HUES48 (cell line): ENCODE measurements around the gene FAAP20.

Experiments
- H3K27ac ChIP-seq: one replicate; pipeline ENCODE4 v1.7.0; 2013; ENCODE audit warnings: low read depth, low read length, inconsistent platforms
- H3K27me3 ChIP-seq: 2 replicates; pipeline ENCODE4 v1.6.1; 2013; ENCODE audit warnings: mild to moderate bottlenecking, low read length; ENCODE audit not compliant: control insufficient read depth, insufficient read depth
- H3K36me3 ChIP-seq: 2 replicates; pipeline ENCODE4 v1.6.1; 2013; ENCODE audit warnings: low read length; ENCODE audit not compliant: control insufficient read depth, insufficient read depth
- H3K4me1 ChIP-seq: 2 replicates; pipeline ENCODE4 v1.6.1; 2013; ENCODE audit warnings: mild to moderate bottlenecking, low read length; ENCODE audit not compliant: control insufficient read depth, insufficient read depth
- H3K4me3 ChIP-seq: 2 replicates; pipeline ENCODE4 v1.5.1; 2013; ENCODE audit warnings: mild to moderate bottlenecking, low read depth, low read length
- H3K9ac ChIP-seq: 2 replicates; pipeline ENCODE4 v1.6.1; 2013; ENCODE audit warnings: mild to moderate bottlenecking, low read depth, low read length, moderate library complexity
- H3K9me3 ChIP-seq: 2 replicates; pipeline ENCODE4 v1.6.1; 2013; ENCODE audit warnings: low read length; ENCODE audit not compliant: control insufficient read depth, insufficient read depth

FAAP20 gene

DNA sequence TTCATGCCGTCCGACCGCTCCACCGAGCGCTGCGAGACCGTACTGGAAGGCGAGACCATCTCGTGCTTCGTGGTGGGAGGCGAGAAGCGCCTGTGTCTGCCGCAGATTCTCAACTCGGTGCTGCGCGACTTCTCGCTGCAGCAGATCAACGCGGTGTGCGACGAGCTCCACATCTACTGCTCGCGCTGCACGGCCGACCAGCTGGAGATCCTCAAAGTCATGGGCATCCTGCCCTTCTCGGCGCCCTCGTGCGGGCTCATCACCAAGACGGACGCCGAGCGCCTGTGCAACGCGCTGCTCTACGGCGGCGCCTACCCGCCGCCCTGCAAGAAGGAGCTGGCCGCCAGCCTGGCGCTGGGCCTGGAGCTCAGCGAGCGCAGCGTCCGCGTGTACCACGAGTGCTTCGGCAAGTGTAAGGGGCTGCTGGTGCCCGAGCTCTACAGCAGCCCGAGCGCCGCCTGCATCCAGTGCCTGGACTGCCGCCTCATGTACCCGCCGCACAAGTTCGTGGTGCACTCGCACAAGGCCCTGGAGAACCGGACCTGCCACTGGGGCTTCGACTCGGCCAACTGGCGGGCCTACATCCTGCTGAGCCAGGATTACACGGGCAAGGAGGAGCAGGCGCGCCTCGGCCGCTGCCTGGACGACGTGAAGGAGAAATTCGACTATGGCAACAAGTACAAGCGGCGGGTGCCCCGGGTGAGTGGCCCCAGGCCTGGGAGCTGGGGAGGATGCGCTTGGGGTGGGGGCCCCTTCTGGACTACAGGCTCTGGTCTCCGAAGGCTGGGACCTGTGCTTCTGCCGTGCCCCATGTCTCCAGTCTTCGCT lies 34.7 kb upstream of the FAAP20 start:
- Histone ChIP-seq H3K36me3 (peaks cover 5% of the 10 kb centered on the region; the same call in 1 of the 2 replicates), H3K9ac (peak overlapping the region; percentile 55), H3K9me3 (no peaks in the 10 kb centered on the region), H3K4me1 (peaks cover 25% of the 10 kb centered on the region), H3K27ac (no peak overlapping the region), H3K4me3 (peak overlapping the region; percentile 81), H3K27me3 (no peaks in the 10 kb centered on the region)

DNA sequence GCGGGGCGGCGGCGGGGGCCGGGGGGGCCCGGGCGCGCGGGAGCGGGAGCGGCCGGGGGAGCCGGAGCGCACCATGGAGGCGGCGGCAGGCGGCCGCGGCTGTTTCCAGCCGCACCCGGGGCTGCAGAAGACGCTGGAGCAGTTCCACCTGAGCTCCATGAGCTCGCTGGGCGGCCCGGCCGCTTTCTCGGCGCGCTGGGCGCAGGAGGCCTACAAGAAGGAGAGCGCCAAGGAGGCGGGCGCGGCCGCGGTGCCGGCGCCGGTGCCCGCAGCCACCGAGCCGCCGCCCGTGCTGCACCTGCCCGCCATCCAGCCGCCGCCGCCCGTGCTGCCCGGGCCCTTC lies 34.1 kb upstream of the FAAP20 start:
- H3K27me3 ChIP-seq = no peaks in the 10 kb centered on the region
- H3K9ac ChIP-seq = peak overlapping the region; percentile 55; the same call in 1 of the 2 replicates
- H3K4me1 ChIP-seq = peaks cover 20% of the 10 kb centered on the region; the same call in 1 of the 2 replicates
- H3K36me3 ChIP-seq = peaks cover 5% of the 10 kb centered on the region; the same call in 1 of the 2 replicates
- no peaks in the 10 kb centered on the region for H3K9me3 ChIP-seq
- H3K27ac ChIP-seq = no peak overlapping the region
- H3K4me3 ChIP-seq = peak overlapping the region; percentile 81

DNA sequence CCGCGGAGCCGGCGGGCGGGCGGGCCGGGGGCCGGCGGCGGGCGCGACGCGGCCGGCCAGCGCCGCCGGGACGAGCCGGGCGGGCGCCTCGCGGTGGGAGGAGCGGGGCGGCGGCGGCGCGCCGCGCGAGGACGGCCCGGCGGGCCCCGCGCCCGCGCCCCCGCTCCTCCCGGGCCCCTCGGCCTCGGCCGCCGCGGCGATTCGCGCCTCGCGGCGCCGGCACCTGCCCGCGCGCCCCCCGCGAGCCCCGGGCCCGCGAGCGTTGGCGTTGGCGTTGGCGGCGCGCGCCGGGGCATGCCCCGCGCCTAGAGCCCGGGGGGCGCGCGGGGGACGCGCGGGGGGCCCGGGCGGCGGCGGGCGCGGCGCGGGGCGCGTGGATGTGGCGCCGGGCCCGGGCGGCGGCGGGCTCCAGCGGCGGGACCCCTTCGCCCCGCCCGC lies 33.6 kb upstream of the FAAP20 start, which contains the start of gene SKI:
SKI (plus strand) TSS at position 163 of the 438 bp plus-strand sequence. CDS start 448 bp downstream, outside the sequence.
- H3K27me3 ChIP-seq = no peaks in the 10 kb centered on the region
- peak within 1 kb of the TSS; percentile 73 for H3K9ac ChIP-seq
- peaks cover 17% of the 10 kb centered on the region; the same call in 1 of the 2 replicates for H3K4me1 ChIP-seq
- peak within 1 kb of the TSS; percentile 82 for H3K4me3 ChIP-seq
- H3K9me3 ChIP-seq = no peaks in the 10 kb centered on the region
- peak within 1 kb of the TSS; percentile 96 for H3K27ac ChIP-seq
- peaks cover 5% of the 10 kb centered on the region; the same call in 1 of the 2 replicates for H3K36me3 ChIP-seq

DNA sequence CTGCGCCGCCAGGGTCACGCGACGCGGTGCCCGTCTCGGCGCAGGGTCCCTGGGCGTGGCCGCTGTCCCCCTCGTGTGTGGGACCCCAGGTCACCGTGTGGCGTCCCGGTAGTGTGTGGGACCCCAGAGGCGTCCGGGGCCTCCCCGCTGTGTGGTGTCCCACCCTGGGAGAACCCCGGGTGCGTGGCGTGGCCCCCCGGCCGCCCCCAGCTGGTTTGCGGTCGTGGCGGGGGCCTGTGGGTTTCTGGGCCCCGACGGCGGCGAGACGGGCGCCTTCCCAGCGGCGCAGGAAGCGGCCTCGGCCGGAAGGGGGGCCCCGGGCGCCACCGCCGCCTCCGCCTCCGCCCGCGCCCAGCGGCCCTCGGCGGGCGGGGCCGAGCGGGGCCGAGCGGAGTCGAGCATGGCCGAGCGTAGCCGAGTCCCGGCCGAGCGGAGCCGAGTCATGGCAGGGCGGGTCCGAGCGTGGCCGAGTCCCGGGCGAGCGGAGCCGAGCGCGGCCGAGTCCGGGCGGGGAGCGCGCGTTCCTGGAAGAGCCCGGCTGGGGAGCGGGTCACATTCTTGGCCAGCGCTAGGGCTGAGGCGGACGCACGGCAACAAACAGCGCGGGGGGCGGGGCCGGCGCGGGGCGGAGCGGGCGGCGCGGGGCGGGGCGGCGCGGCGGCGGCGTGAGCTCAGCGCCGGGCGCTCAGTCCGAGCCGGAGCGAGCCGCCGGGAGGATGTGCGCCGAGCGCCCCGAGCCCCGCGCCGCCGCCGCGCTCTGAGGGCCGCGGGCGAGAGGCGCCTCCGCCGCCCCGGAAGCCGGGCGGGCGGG lies 33.0 kb upstream of the FAAP20 start:
- Histone ChIP-seq H3K9me3 (no peaks in the 10 kb centered on the region), H3K27ac (peak overlapping the region; percentile 96), H3K27me3 (no peaks in the 10 kb centered on the region), H3K36me3 (peaks cover 4% of the 10 kb centered on the region; the same call in 1 of the 2 replicates), H3K4me1 (peaks cover 14% of the 10 kb centered on the region; the same call in 1 of the 2 replicates), H3K9ac (peak overlapping the region; percentile 73; the same call in 1 of the 2 replicates), H3K4me3 (peak overlapping the region; percentile 82)

DNA sequence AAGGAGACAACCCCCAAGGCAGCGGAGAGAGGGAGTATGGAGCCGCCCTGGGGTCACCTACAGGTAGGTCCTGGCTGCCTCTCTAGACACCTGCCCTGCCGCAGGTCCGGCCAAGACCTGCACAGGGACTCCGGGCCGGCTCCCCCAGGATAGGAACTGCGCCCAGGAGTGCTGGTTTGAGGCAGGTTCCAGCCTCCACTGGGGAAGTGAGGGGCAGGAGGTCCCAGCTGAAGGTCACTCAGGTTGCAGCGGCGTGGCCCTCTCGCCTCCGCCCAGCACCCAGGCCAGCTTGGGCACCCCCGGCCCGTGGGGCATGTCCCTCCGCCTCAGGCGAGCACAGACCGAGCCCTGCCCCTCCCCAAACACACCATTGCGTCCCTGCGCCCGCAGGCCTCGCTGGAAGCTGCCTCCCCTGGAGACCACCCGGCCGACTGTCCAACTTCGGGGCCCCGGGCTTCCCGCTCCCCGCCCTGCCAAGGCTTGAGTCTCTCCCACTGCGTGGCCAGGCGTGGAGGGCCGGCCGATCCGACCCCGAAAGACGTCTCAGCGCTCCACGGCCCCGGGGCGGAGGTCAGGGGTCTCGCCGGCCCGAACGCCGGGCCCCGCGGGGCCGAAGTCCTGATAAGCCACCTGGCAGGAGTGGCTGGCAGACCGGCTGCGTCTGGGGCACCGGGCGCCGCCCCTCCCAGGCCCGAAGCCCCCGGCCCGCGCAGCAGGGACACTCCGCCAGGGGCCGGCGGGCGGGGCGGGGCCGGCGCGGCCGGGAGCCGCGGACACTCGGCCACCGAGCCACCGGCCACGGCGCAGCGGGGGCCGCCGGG lies 32.2 kb upstream of the FAAP20 start:
- Histone ChIP-seq H3K27ac (peak overlapping the region; percentile 96), H3K27me3 (no peaks in the 10 kb centered on the region), H3K4me3 (peak overlapping the region; percentile 82), H3K9ac (peak overlapping the region; percentile 73; the same call in 1 of the 2 replicates), H3K36me3 (no peaks in the 10 kb centered on the region), H3K4me1 (peaks cover 11% of the 10 kb centered on the region; the same call in 1 of the 2 replicates), H3K9me3 (no peaks in the 10 kb centered on the region)

DNA sequence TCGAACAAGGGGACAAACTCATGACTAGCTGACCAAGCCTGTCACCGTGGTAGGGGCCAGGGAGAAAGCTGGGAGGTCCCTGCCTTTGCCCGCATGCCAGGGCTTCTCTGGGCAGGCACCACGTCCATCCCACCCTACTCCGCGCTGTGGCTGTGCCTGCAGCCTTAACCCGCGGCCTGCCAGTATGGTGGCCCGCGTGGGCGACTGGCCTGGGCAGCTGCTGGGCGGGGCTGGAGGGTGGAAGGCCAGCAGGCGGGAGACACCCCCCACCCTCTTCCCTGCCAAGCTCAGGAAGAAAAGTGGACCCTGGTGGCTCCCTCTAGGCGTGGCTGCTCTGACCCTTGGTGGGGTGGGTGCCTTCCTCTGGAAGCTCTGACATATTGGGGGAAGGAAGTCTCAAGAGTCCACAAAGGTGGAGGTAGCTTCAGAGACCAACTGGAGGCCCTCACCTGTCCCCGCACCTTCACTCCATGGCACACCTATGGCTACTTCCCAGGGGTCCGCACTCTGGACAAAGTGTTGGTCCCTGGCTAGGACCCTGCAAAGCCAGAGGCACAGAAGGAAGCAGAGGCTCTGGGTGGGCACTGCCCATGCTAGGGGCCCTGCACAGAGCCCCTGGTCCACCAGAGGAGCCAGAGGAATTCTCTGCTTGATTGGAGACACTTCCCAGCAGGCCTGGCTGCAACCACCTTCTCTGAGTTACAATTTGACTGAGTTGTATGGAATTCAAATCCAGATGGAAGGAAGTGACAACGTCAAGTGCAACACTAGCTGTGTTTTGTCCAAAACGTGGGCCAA lies 30.3 kb upstream of the FAAP20 start:
- Histone ChIP-seq H3K27ac (no peak overlapping the region), H3K4me3 (no peak overlapping the region), H3K27me3 (no peaks in the 10 kb centered on the region), H3K4me1 (peaks cover 3% of the 10 kb centered on the region; the same call in 1 of the 2 replicates), H3K36me3 (no peaks in the 10 kb centered on the region), H3K9me3 (no peaks in the 10 kb centered on the region), H3K9ac (no peak overlapping the region)

DNA sequence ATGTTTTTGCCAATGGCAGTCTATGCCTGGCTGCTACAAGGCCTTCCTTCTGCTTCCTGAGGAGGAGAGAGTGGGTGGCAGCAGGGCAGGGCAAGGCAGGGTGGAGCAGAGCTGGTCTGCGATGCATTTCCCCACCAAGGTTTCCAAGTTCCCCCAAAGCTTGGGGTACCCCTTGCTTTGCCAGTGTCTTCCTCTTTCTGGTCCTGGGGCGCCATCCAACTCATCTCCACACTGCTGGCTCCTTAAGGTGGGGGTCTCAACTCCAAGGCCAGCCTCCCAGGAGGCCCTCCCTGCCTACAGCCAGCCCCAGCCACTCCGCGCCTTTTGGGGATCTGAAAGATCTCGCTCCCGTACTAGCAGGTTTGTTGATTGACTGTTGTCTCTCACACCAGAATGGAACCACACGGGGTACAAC lies 29.6 kb upstream of the FAAP20 start:
- Histone ChIP-seq H3K9me3 (no peaks in the 10 kb centered on the region), H3K9ac (no peak overlapping the region), H3K4me1 (peaks cover 3% of the 10 kb centered on the region; the same call in 1 of the 2 replicates), H3K4me3 (no peak overlapping the region), H3K27me3 (no peaks in the 10 kb centered on the region), H3K27ac (no peak overlapping the region), H3K36me3 (no peaks in the 10 kb centered on the region)

DNA sequence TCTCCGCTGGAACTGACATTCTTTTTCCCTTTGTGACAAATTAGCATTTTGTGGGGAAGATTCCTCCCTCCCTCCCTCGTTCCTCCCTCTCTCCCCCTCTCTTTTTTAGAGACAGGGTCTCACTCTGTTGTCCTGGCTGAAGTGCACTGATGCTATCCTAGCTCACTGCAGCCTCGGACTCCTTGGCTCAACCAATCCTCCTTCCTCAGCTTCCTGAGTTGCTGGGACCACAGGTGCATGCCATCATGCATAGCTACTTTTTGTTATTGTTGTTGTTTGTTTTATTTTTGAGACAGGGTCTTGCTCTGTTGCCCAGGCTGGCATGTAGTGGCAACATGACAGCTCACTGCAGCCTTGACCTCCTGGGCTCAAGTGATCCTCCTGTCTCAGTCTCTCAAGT lies 26.7 kb upstream of the FAAP20 start:
- Histone ChIP-seq H3K9ac (no peak overlapping the region), H3K27me3 (no peaks in the 10 kb centered on the region), H3K9me3 (no peaks in the 10 kb centered on the region), H3K36me3 (no peaks in the 10 kb centered on the region), H3K4me3 (no peak overlapping the region), H3K27ac (no peak overlapping the region), H3K4me1 (no peaks in the 10 kb centered on the region; the same call in 1 of the 2 replicates)

DNA sequence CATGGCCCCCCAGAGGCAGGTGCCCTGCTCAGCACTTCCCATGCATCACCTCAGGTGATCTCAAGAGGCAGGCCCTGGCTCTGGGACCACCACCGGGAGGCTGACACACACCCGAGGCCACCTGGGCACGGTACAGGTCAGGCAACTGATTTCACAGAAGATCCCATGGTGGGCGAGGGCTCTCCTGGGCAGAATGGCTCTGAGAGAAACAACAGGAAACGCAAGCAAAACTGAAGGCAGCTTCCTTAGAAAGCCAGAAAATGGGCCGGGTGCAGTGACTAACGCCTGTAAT lies 22.1 kb upstream of the FAAP20 start:
- H3K36me3 ChIP-seq = no peaks in the 10 kb centered on the region
- no peaks in the 10 kb centered on the region for H3K27me3 ChIP-seq
- H3K27ac ChIP-seq = no peak overlapping the region
- H3K9me3 ChIP-seq = no peaks in the 10 kb centered on the region
- H3K4me3 ChIP-seq = no peak overlapping the region
- H3K9ac ChIP-seq = no peak overlapping the region
- peaks cover 15% of the 10 kb centered on the region for H3K4me1 ChIP-seq
